Measurements from ENCODE around the gene SYNGR4. TPM values are rescaled to one million over a fixed set of nuclear protein-coding genes. Genes with fewer than 3 reads are reported as not detected.

Gene SYNGR4
- total and polyA plus RNA-seq, 5 donors from 2014 or later = not detected

- Mint-ChIP-seq H3K4me3 (no peak overlapping the region), H3K27me3 (no peaks in the 10 kb centered on the region), H3K27ac (no peak overlapping the region), H3K36me3 (peaks cover 13% of the 10 kb centered on the region), H3K9me3 (no peaks in the 10 kb centered on the region), H3K4me1 (peaks cover 0 to 5% (median 2%) of the 10 kb centered on the region in 4 donors)
- no peaks in the 10 kb centered on the region for H3K9me3 ChIP-seq (ENCODE audit: control insufficient read depth in 2 of 2, low read length in 2 of 2)
- H3K4me1 ChIP-seq (ENCODE audit: control insufficient read depth, insufficient read depth, low read length, poor library complexity, severe bottlenecking) = no peaks in the 10 kb centered on the region
- DNase-seq (no peak), ATAC-seq (ENCODE audit: low read depth in 2 of 2) (no peak)
- H3K27me3 ChIP-seq (ENCODE audit: control insufficient read depth, insufficient read depth, low read length) = no peaks in the 10 kb centered on the region
- H3K4me3 ChIP-seq (ENCODE audit: low read depth, low read length) = no peak overlapping the region
- no peak overlapping the region for H3K27ac ChIP-seq (ENCODE audit: insufficient read depth, low read length, poor library complexity, severe bottlenecking)
- peaks cover 2% of the 10 kb centered on the region for H3K36me3 ChIP-seq (ENCODE audit: control insufficient read depth, insufficient read depth, low read length)
Observed at GRCh38 chr19:48344892-48345291, 19.3 kb upstream of the SYNGR4 start.

DNA sequence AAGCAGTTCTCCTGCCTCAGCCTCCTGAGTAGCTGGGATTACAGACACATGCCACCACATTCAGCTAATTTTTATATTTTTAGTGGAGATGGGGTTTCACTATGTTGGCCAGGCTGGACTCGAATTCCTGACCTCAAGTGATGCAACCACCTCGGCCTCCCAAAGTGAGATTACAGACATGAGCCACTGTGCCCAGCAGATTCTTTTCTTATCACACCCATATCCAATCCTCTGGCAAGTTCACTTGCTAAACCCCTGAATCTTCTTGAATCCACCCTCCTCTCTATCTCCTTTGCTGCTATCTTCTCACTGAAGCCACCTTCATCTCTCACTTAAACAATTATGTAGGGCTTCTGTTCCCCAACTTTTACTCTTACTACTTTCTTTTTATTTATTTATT lies 18.0 kb upstream of the SYNGR4 start:
- no peak for ATAC-seq (ENCODE audit: low read depth in 2 of 2)
- no peak for DNase-seq
- Mint-ChIP-seq H3K27ac (no peak overlapping the region), H3K36me3 (peaks cover 16% of the 10 kb centered on the region), H3K9me3 (no peaks in the 10 kb centered on the region), H3K4me3 (no peak overlapping the region), H3K27me3 (no peaks in the 10 kb centered on the region), H3K4me1 (peaks cover 0 to 6% (median 4%) of the 10 kb centered on the region in 4 donors)
- Histone ChIP-seq H3K27me3 (ENCODE audit: control insufficient read depth, insufficient read depth, low read length) (no peaks in the 10 kb centered on the region), H3K4me1 (ENCODE audit: control insufficient read depth, insufficient read depth, low read length, poor library complexity, severe bottlenecking) (no peaks in the 10 kb centered on the region), H3K9me3 (ENCODE audit: control insufficient read depth in 2 of 2, low read length in 2 of 2) (no peaks in the 10 kb centered on the region), H3K36me3 (ENCODE audit: control insufficient read depth, insufficient read depth, low read length) (peaks cover 2% of the 10 kb centered on the region), H3K4me3 (ENCODE audit: low read depth, low read length) (no peak overlapping the region), H3K27ac (ENCODE audit: insufficient read depth, low read length, poor library complexity, severe bottlenecking) (no peak overlapping the region)

DNA sequence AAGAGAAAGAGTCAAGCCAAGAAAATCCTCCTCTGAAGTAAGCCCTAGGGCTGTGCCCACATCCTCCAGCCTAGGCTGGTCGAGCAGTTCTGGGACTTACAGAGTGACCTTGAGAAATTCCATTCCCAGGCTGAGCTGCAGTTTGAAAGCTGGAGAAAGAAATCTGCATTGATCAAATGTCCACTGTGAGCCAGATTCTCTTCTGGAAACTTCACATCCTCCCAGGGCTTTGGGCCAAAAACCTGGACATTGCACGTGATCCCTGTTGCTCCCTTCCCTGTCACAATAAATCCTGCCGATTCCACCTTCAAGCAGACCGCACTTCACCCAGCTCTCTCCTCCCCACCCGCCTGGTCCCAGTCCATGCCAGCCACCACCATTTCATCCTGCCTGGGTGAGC lies 16.1 kb upstream of the SYNGR4 start:
- Histone ChIP-seq H3K9me3 (ENCODE audit: control insufficient read depth in 2 of 2, low read length in 2 of 2) (no peaks in the 10 kb centered on the region), H3K36me3 (ENCODE audit: control insufficient read depth, insufficient read depth, low read length) (no peaks in the 10 kb centered on the region), H3K27ac (ENCODE audit: insufficient read depth, low read length, poor library complexity, severe bottlenecking) (no peak overlapping the region), H3K4me3 (ENCODE audit: low read depth, low read length) (no peak overlapping the region), H3K4me1 (ENCODE audit: control insufficient read depth, insufficient read depth, low read length, poor library complexity, severe bottlenecking) (no peaks in the 10 kb centered on the region), H3K27me3 (ENCODE audit: control insufficient read depth, insufficient read depth, low read length) (no peaks in the 10 kb centered on the region)
- Mint-ChIP-seq H3K27me3 (no peaks in the 10 kb centered on the region), H3K36me3 (peaks cover 10% of the 10 kb centered on the region), H3K9me3 (no peaks in the 10 kb centered on the region), H3K4me3 (no peak overlapping the region), H3K4me1 (peaks cover 0 to 11% (median 5%) of the 10 kb centered on the region in 4 donors), H3K27ac (no peak overlapping the region)
- ATAC-seq (ENCODE audit: low read depth in 2 of 2) = no peak
- no peak for DNase-seq

GRCh38 chr19:48348737-48349136 lies 15.4 kb upstream of the SYNGR4 start:
- ATAC-seq (ENCODE audit: low read depth in 2 of 2) (no peak), DNase-seq (no peak)
- no peak overlapping the region for H3K4me3 ChIP-seq (ENCODE audit: low read depth, low read length)
- Mint-ChIP-seq H3K9me3 (no peaks in the 10 kb centered on the region), H3K4me3 (no peak overlapping the region), H3K27me3 (no peaks in the 10 kb centered on the region), H3K36me3 (peaks cover 11% of the 10 kb centered on the region), H3K4me1 (peaks cover 0 to 11% (median 6%) of the 10 kb centered on the region in 4 donors), H3K27ac (no peak overlapping the region)
- no peaks in the 10 kb centered on the region for H3K36me3 ChIP-seq (ENCODE audit: control insufficient read depth, insufficient read depth, low read length)
- no peaks in the 10 kb centered on the region for H3K9me3 ChIP-seq (ENCODE audit: control insufficient read depth in 2 of 2, low read length in 2 of 2)
- no peaks in the 10 kb centered on the region for H3K27me3 ChIP-seq (ENCODE audit: control insufficient read depth, insufficient read depth, low read length)
- no peak overlapping the region for H3K27ac ChIP-seq (ENCODE audit: insufficient read depth, low read length, poor library complexity, severe bottlenecking)
- H3K4me1 ChIP-seq (ENCODE audit: control insufficient read depth, insufficient read depth, low read length, poor library complexity, severe bottlenecking) = no peaks in the 10 kb centered on the region

- no peaks in the 10 kb centered on the region for H3K9me3 ChIP-seq (ENCODE audit: control insufficient read depth in 2 of 2, low read length in 2 of 2)
- Mint-ChIP-seq H3K9me3 (no peaks in the 10 kb centered on the region), H3K4me3 (no peak overlapping the region), H3K27me3 (no peaks in the 10 kb centered on the region), H3K4me1 (peaks cover 0 to 11% (median 6%) of the 10 kb centered on the region in 4 donors), H3K36me3 (peaks cover 11% of the 10 kb centered on the region), H3K27ac (no peak overlapping the region)
- no peaks in the 10 kb centered on the region for H3K27me3 ChIP-seq (ENCODE audit: control insufficient read depth, insufficient read depth, low read length)
- no peaks in the 10 kb centered on the region for H3K36me3 ChIP-seq (ENCODE audit: control insufficient read depth, insufficient read depth, low read length)
- H3K27ac ChIP-seq (ENCODE audit: insufficient read depth, low read length, poor library complexity, severe bottlenecking) = no peak overlapping the region
- DNase-seq (no peak), ATAC-seq (ENCODE audit: low read depth in 2 of 2) (no peak)
- H3K4me3 ChIP-seq (ENCODE audit: low read depth, low read length) = no peak overlapping the region
- no peaks in the 10 kb centered on the region for H3K4me1 ChIP-seq (ENCODE audit: control insufficient read depth, insufficient read depth, low read length, poor library complexity, severe bottlenecking)
Observed at GRCh38 chr19:48350856-48351255, 13.3 kb upstream of the SYNGR4 start.

DNA sequence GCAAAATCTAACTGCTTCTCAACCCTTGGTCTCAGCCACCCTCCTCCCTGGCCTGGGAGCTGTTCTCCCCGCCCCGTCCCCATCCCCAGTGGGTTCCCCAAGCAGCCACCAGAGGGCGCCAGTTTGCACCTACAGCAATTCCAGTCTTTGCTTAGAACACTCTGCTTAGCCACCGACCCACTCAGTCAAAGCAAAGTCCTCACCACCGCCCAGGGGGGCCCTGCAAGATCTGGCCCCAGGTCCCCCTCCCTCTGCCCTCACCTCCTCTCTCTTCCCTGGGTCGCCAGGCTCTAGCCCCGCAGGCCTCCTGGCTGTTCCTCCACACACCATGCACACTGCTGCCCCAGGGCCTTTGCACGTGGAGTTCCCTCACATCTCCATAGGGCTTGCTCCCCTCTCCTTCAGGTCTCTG lies 12.8 kb upstream of the SYNGR4 start:
- H3K9me3 Mint-ChIP-seq = no peaks in the 10 kb centered on the region
- ATAC-seq (ENCODE audit: low read depth in 2 of 2) (peak; percentile 68 to 70), DNase-seq (peak; percentile 59 to 72 (median 61))
- H3K36me3 Mint-ChIP-seq = peaks cover 11% of the 10 kb centered on the region
- Histone ChIP-seq H3K9me3 (ENCODE audit: control insufficient read depth in 2 of 2, low read length in 2 of 2) (no peaks in the 10 kb centered on the region), H3K27me3 (ENCODE audit: control insufficient read depth, insufficient read depth, low read length) (no peaks in the 10 kb centered on the region), H3K27ac (ENCODE audit: insufficient read depth, low read length, poor library complexity, severe bottlenecking) (no peak overlapping the region), H3K4me1 (ENCODE audit: control insufficient read depth, insufficient read depth, low read length, poor library complexity, severe bottlenecking) (no peaks in the 10 kb centered on the region), H3K4me3 (ENCODE audit: low read depth, low read length) (no peak overlapping the region), H3K36me3 (ENCODE audit: control insufficient read depth, insufficient read depth, low read length) (no peaks in the 10 kb centered on the region)
- H3K27ac Mint-ChIP-seq = no peak overlapping the region
- H3K4me1 Mint-ChIP-seq = peaks cover 0 to 11% (median 6%) of the 10 kb centered on the region in 4 donors
- H3K27me3 Mint-ChIP-seq = no peaks in the 10 kb centered on the region
- no peak overlapping the region for H3K4me3 Mint-ChIP-seq

DNA sequence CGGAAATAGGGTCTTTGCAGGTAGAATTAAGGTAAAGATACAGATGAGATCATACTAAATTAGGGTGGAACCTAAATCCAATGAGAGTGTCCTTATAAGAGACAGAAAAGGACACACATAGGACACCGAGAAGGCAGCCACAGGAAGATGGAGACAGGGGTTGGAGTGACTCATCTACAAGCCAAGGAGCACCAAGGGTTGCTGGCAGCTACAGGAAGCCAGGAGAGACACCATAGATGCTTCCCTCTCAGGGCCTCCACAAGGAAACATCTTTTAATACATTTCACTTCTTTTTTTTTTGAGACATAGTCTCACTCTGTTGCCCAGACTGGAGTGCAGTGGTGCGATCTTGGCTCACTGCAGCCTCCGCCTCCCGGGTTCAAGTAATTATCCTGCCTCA lies 10.5 kb upstream of the SYNGR4 start:
- Histone ChIP-seq H3K36me3 (ENCODE audit: control insufficient read depth, insufficient read depth, low read length) (no peaks in the 10 kb centered on the region), H3K4me1 (ENCODE audit: control insufficient read depth, insufficient read depth, low read length, poor library complexity, severe bottlenecking) (no peaks in the 10 kb centered on the region), H3K27me3 (ENCODE audit: control insufficient read depth, insufficient read depth, low read length) (no peaks in the 10 kb centered on the region), H3K9me3 (ENCODE audit: control insufficient read depth in 2 of 2, low read length in 2 of 2) (no peaks in the 10 kb centered on the region), H3K27ac (ENCODE audit: insufficient read depth, low read length, poor library complexity, severe bottlenecking) (no peak overlapping the region), H3K4me3 (ENCODE audit: low read depth, low read length) (no peak overlapping the region)
- no peak for ATAC-seq (ENCODE audit: low read depth in 2 of 2)
- no peak overlapping the region for H3K4me3 Mint-ChIP-seq
- peaks cover 7% of the 10 kb centered on the region for H3K36me3 Mint-ChIP-seq
- no peaks in the 10 kb centered on the region for H3K27me3 Mint-ChIP-seq
- DNase-seq = no peak
- H3K27ac Mint-ChIP-seq = no peak overlapping the region
- no peaks in the 10 kb centered on the region for H3K9me3 Mint-ChIP-seq
- H3K4me1 Mint-ChIP-seq = peaks cover 0 to 8% (median 3%) of the 10 kb centered on the region in 4 donors

GRCh38 chr19:48354332-48354992 lies 9.7 kb upstream of the SYNGR4 start:
- ATAC-seq (ENCODE audit: low read depth in 2 of 2) (no peak), DNase-seq (no peak)
- no peak overlapping the region for H3K4me3 ChIP-seq (ENCODE audit: low read depth, low read length)
- no peaks in the 10 kb centered on the region for H3K27me3 ChIP-seq (ENCODE audit: control insufficient read depth, insufficient read depth, low read length)
- Mint-ChIP-seq H3K4me3 (no peak overlapping the region), H3K27me3 (no peaks in the 10 kb centered on the region), H3K27ac (no peak overlapping the region), H3K9me3 (no peaks in the 10 kb centered on the region), H3K4me1 (peaks cover 0 to 8% (median 3%) of the 10 kb centered on the region in 4 donors), H3K36me3 (peaks cover 7% of the 10 kb centered on the region)
- no peaks in the 10 kb centered on the region for H3K36me3 ChIP-seq (ENCODE audit: control insufficient read depth, insufficient read depth, low read length)
- H3K27ac ChIP-seq (ENCODE audit: insufficient read depth, low read length, poor library complexity, severe bottlenecking) = no peak overlapping the region
- H3K9me3 ChIP-seq (ENCODE audit: control insufficient read depth in 2 of 2, low read length in 2 of 2) = no peaks in the 10 kb centered on the region
- H3K4me1 ChIP-seq (ENCODE audit: control insufficient read depth, insufficient read depth, low read length, poor library complexity, severe bottlenecking) = no peaks in the 10 kb centered on the region

Data from CD4-positive, CD25-positive, alpha-beta regulatory T cell (primary cell).